HG02610 (cell line): Measurements from ENCODE around the gene PFKFB2.
"Not testable (repeated sequence)": the region's sequence is repeated elsewhere in the genome, so short reads cannot be mapped to it uniquely, and the experiment has no call there.

Experiments used
- ATAC-seq: cut with Tn5 transposase; IDR thresholded peaks from one replicate; pipeline ENCODE4 v1.9.1; 2021; ENCODE audit warnings: mild to moderate bottlenecking, moderate library complexity; ENCODE audit not compliant: unreplicated experiment

Gene PFKFB2

GRCh38 chr1:207036865-207037264, 16.2 kb upstream of the PFKFB2 start:
- no peak for ATAC-seq

GRCh38 chr1:207039380-207040180, 13.5 kb upstream of the PFKFB2 start:
- no peak for ATAC-seq

- ATAC-seq = no peak
Observed at GRCh38 chr1:207040181-207040533, 12.9 kb upstream of the PFKFB2 start.

GRCh38 chr1:207041397-207041796, 11.7 kb upstream of the PFKFB2 start:
- not testable (repeated sequence) for ATAC-seq

GRCh38 chr1:207045453-207045852, 7.6 kb upstream of the PFKFB2 start:
- no peak for ATAC-seq

- no peak for ATAC-seq
Observed at GRCh38 chr1:207047505-207047904, 5.6 kb upstream of the PFKFB2 start.

GRCh38 chr1:207048041-207048440, 5.0 kb upstream of the PFKFB2 start:
- no peak for ATAC-seq

- ATAC-seq = no peak
Observed at GRCh38 chr1:207049054-207049453, 4.0 kb upstream of the PFKFB2 start.

GRCh38 chr1:207049514-207049913, 3.6 kb upstream of the PFKFB2 start:
- no peak for ATAC-seq

GRCh38 chr1:207049974-207050391, 3.1 kb upstream of the PFKFB2 start:
- no peak for ATAC-seq

- peak; percentile 52 for ATAC-seq
Observed at GRCh38 chr1:207050480-207051190, 2.4 kb upstream of the PFKFB2 start.

GRCh38 chr1:207051191-207051943, 1.7 kb upstream of the PFKFB2 start, which contains the start of gene YOD1:
Gene YOD1 (minus strand): TSS chr1:207051208. CDS start chr1:207051030, 178 bp downstream.
- no peak for ATAC-seq

- ATAC-seq = no peak
Observed at GRCh38 chr1:207054491-207054890, 1.4 kb downstream of the PFKFB2 start.

GRCh38 chr1:207055386-207056001, 2.4 kb downstream of the PFKFB2 start:
- ATAC-seq = no peak

GRCh38 chr1:207056673-207057072, 3.6 kb downstream of the PFKFB2 start:
- no peak for ATAC-seq

- no peak for ATAC-seq
Observed at GRCh38 chr1:207058252-207058651, 5.2 kb downstream of the PFKFB2 start.

GRCh38 chr1:207058878-207059867, 6.1 kb downstream of the PFKFB2 start:
- no peak for ATAC-seq

- no peak for ATAC-seq
Observed at GRCh38 chr1:207059881-207060280, 6.8 kb downstream of the PFKFB2 start.

GRCh38 chr1:207060596-207060995, 7.5 kb downstream of the PFKFB2 start:
- ATAC-seq = no peak

- no peak for ATAC-seq
Observed at GRCh38 chr1:207062058-207062457, 9.0 kb downstream of the PFKFB2 start.
